Parathyroid adenoma (tissue), 2 donors: ENCODE data around the gene PIK3C3.

Experiments used
- H2AFZ ChIP-seq: fragments of 300-600 bp; sonication (generic); one replicate; pipeline ENCODE4 v1.7.0; 2017; ENCODE audit warnings: antibody characterized with exemption, mild to moderate bottlenecking
- H3K27ac ChIP-seq: fragments of 300-600 bp; sonication (generic); one replicate; pipeline ENCODE4 v1.7.0; 2017
- H3K27me3 ChIP-seq: fragments of 300-600 bp; sonication (generic); one replicate; pipeline ENCODE4 v1.7.0; 2017; ENCODE audit warnings: low read length; ENCODE audit not compliant: control insufficient read depth, insufficient read depth
- H3K36me3 ChIP-seq: fragments of 300-600 bp; sonication (generic); one replicate; pipeline ENCODE4 v1.7.0; 2017; ENCODE audit warnings: low read length; ENCODE audit not compliant: control insufficient read depth, insufficient read depth
- H3K4me1 ChIP-seq: fragments of 300-600 bp; sonication (generic); one replicate; pipeline ENCODE4 v1.7.0; 2017; ENCODE audit warnings: control low read depth
- H3K4me2 ChIP-seq: fragments of 300-600 bp; sonication (generic); one replicate; pipeline ENCODE4 v1.7.0; 2017; ENCODE audit warnings: low read length
- H3K4me3 ChIP-seq: fragments of 300-600 bp; sonication (generic); one replicate; pipeline ENCODE4 v1.7.0; 2017; ENCODE audit warnings: low read depth, low read length
- H3K79me2 ChIP-seq: fragments of 300-600 bp; sonication (generic); one replicate; pipeline ENCODE4 v1.7.0; 2017; ENCODE audit warnings: control low read depth
- H3K9ac ChIP-seq: fragments of 300-600 bp; sonication (generic); one replicate; pipeline ENCODE4 v1.7.0; 2017; ENCODE audit warnings: mild to moderate bottlenecking
- H3K9me3 ChIP-seq: fragments of 300-600 bp; sonication (generic); one replicate; pipeline ENCODE4 v1.7.0; 2017; ENCODE audit warnings: low read length; ENCODE audit not compliant: control insufficient read depth
- CTCF ChIP-seq: fragments of 300-600 bp; sonication (generic); IDR thresholded peaks from one replicate; pipeline ENCODE4 v1.7.0; 2017; ENCODE audit warnings: antibody characterized with exemption, mild to moderate bottlenecking
- donor health status: primary hyperparathyroidism.

PIK3C3 gene

GRCh38 chr18:41921770-41922169 lies 33.3 kb upstream of the PIK3C3 start:
- H2AFZ ChIP-seq, result no peak overlapping the region
- H3K4me1 ChIP-seq, result no peaks in the 10 kb centered on the region
- no peaks in the 10 kb centered on the region for H3K9me3 ChIP-seq
- no peak overlapping the region for H3K4me3 ChIP-seq
- TF ChIP-seq CTCF, result no peak
- H3K27ac ChIP-seq, result no peak overlapping the region
- H3K36me3 ChIP-seq, result no peaks in the 10 kb centered on the region
- no peak overlapping the region for H3K9ac ChIP-seq
- no peak overlapping the region for H3K4me2 ChIP-seq
- H3K27me3 ChIP-seq, result no peaks in the 10 kb centered on the region
- no peaks in the 10 kb centered on the region for H3K79me2 ChIP-seq

- H3K4me2 ChIP-seq, result no peak overlapping the region
- no peak overlapping the region for H3K4me3 ChIP-seq
- H3K4me1 ChIP-seq, result no peaks in the 10 kb centered on the region
- H3K27ac ChIP-seq, result no peak overlapping the region
- no peaks in the 10 kb centered on the region for H3K79me2 ChIP-seq
- H3K27me3 ChIP-seq, result no peaks in the 10 kb centered on the region
- no peaks in the 10 kb centered on the region for H3K36me3 ChIP-seq
- no peak overlapping the region for H3K9ac ChIP-seq
- TF ChIP-seq CTCF, result no peak
- H3K9me3 ChIP-seq, result no peaks in the 10 kb centered on the region
- H2AFZ ChIP-seq, result no peak overlapping the region
These were observed 32.9 kb upstream of the PIK3C3 start for GRCh38 chr18:41922176-41922575.

- Histone ChIP-seq H3K36me3 (no peaks in the 10 kb centered on the region), H3K4me3 (no peak overlapping the region), H3K9me3 (no peaks in the 10 kb centered on the region), H3K9ac (no peak overlapping the region), H3K27me3 (no peaks in the 10 kb centered on the region), H3K27ac (no peak overlapping the region), H3K4me2 (no peak overlapping the region), H2AFZ (no peak overlapping the region), H3K4me1 (no peaks in the 10 kb centered on the region), H3K79me2 (no peaks in the 10 kb centered on the region)
- TF ChIP-seq CTCF, result no peak
These were observed 32.2 kb upstream of the PIK3C3 start for GRCh38 chr18:41922841-41923240.

GRCh38 chr18:41923446-41923845 lies 31.6 kb upstream of the PIK3C3 start:
- Histone ChIP-seq H3K9me3 (no peaks in the 10 kb centered on the region), H3K9ac (no peak overlapping the region), H3K79me2 (no peaks in the 10 kb centered on the region), H3K27me3 (no peaks in the 10 kb centered on the region), H3K4me3 (no peak overlapping the region), H2AFZ (no peak overlapping the region), H3K4me1 (no peaks in the 10 kb centered on the region), H3K4me2 (no peak overlapping the region), H3K36me3 (no peaks in the 10 kb centered on the region), H3K27ac (no peak overlapping the region)
- no peak for TF ChIP-seq CTCF

- H3K36me3 ChIP-seq, result no peaks in the 10 kb centered on the region
- no peak overlapping the region for H3K27ac ChIP-seq
- H2AFZ ChIP-seq, result no peak overlapping the region
- H3K4me3 ChIP-seq, result no peak overlapping the region
- no peak overlapping the region for H3K4me2 ChIP-seq
- H3K4me1 ChIP-seq, result no peaks in the 10 kb centered on the region
- H3K9ac ChIP-seq, result no peak overlapping the region
- no peaks in the 10 kb centered on the region for H3K79me2 ChIP-seq
- TF ChIP-seq CTCF, result no peak
- H3K27me3 ChIP-seq, result no peaks in the 10 kb centered on the region
- no peaks in the 10 kb centered on the region for H3K9me3 ChIP-seq
These were observed 26.5 kb upstream of the PIK3C3 start for GRCh38 chr18:41928581-41928980.
